ENCODE results near the gene AGER.

AGER gene

DNA sequence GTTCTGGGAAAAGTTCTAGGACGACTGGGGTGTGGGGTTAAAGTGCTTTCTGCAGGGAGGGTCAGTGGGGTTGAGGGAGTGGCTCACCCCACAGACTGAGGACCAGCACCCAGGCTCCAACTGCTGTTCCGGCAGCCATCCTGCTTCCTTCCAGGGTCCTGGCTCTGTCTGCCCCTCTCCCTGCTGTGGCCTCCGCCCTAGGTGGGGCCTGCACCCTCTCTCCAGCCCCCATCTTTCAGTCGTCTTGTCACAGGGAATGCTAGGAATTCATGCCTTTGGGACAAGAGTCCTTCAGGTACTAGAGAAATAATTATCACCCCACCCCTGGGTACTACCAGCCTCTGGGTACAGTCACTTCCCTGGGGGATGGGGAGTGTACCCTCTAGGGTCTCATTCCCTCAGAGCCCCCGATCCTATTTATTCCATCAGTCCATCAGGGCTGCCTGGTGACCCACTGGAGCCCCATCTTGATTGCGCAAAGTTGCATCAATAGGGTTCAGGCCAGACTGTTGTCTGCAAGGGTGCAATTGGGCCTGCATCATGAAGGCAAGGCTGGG, at the start of gene AGER:
AGER (minus strand) TSS at position 170 of the 557 bp plus-strand sequence; CDS start at position 139, 31 bp downstream.
- Histone ChIP-seq H3K9ac (ENCODE audit: low read depth, low read length) (no peak within 1 kb of the TSS), H3K4me1 (ENCODE audit: insufficient read depth, low read length) (peaks cover 4% of the 10 kb centered on the region; the same call in 1 of the 2 replicates), H3K27ac (ENCODE audit: low read length) (no peak within 1 kb of the TSS), H3K27me3 (ENCODE audit: insufficient read depth, low read length) (no peaks in the 10 kb centered on the region), H3K36me3 (ENCODE audit: insufficient read depth, low read depth, low read length) (peaks cover 59% of the 10 kb centered on the region), H3K9me3 (ENCODE audit: insufficient read depth, low read depth, low read length) (no peaks in the 10 kb centered on the region), H3K4me3 (ENCODE audit: low read length) (no peak within 1 kb of the TSS)

DNA sequence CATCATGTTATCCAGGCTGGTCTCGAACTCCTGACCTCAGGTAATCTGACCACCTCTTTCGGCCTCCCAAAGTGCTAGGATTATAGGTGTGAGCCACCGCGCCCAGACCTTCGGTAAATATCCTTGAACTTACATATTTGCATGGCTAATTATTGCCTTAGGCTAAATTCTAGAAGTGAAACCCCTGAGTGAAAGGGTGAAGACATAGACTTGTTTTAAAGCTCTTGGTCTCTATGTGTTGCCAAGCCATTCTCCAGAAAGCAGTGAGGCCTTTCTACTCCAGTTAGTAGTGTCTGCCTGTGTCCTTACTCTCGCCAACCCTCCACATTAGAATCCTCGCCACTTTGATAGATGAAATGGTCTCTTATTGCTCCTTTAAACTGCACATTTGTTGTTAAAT, 42.4 kb upstream of the AGER start:
- Histone ChIP-seq H3K36me3 (ENCODE audit: insufficient read depth, low read depth, low read length) (no peaks in the 10 kb centered on the region), H3K9ac (ENCODE audit: low read depth, low read length) (no peak overlapping the region), H3K27ac (ENCODE audit: low read length) (no peak overlapping the region), H3K9me3 (ENCODE audit: insufficient read depth, low read depth, low read length) (no peaks in the 10 kb centered on the region), H3K4me3 (ENCODE audit: low read length) (no peak overlapping the region), H3K27me3 (ENCODE audit: insufficient read depth, low read length) (peaks cover 26% of the 10 kb centered on the region; the same call in 1 of the 2 replicates), H3K4me1 (ENCODE audit: insufficient read depth, low read length) (no peaks in the 10 kb centered on the region)

- no peak overlapping the region for H3K4me3 ChIP-seq (ENCODE audit: low read length)
- no peaks in the 10 kb centered on the region for H3K36me3 ChIP-seq (ENCODE audit: insufficient read depth, low read depth, low read length)
These were observed 40.6 kb upstream of the AGER start for GRCh38 chr6:32224696-32225095.

DNA sequence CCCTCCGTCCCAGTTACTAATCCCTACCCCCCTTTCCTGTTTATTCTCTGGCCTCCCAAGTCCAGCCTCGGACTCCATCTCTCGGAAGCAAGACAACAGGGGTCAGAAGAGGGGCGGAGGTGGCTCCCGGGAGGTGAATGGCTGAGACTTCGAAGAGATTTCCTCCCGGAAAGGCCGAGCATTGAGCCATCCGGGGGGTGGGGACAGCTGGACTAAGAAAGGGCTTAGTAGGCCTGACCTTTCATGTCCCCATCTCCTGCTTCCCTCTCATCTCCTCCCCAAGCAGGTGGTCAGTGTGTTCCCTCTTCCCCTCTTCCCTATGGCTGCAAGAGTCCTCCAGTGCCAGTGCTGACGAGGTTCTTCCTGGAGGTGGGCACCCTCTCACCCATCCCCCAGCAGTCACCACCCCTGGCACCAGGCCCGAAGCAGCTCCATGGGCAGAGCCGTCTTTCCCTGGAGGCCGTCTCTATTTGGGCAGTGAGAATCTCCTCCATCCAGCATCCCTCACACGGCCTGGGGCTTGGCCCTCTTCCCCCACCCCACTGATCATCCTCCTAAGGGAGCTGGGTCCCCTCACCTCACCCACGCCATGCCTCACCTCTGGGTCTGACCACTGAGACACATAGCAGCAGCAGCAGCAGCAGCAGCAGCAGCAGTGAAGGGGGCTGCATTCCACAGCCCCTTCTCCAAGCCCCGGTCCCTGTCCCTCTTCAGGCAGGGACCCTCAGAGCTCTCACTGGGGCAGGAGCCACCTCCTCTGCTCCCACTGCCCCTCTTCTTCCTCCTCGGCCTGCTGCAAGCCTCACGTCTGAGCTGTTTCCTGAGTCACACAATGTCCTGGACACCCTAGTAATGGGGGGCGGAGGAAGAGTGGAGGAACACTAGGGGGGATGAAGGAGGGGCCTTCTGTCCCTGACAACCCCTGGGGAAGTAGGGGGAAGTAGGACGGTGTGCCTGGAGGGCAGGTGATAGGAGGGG, 39.5 kb upstream of the AGER start, which contains the start of gene NOTCH4:
NOTCH4 (minus strand) TSS at position 810 of the 978 bp plus-strand sequence; CDS start at position 671, 139 bp downstream.
- H3K27me3 ChIP-seq (ENCODE audit: insufficient read depth, low read length), result peaks cover 17% of the 10 kb centered on the region; the same call in 1 of the 2 replicates
- no peak within 1 kb of the TSS for H3K9ac ChIP-seq (ENCODE audit: low read depth, low read length)
- H3K4me1 ChIP-seq (ENCODE audit: insufficient read depth, low read length), result no peaks in the 10 kb centered on the region
- H3K9me3 ChIP-seq (ENCODE audit: insufficient read depth, low read depth, low read length), result no peaks in the 10 kb centered on the region
- H3K36me3 ChIP-seq (ENCODE audit: insufficient read depth, low read depth, low read length), result no peaks in the 10 kb centered on the region
- no peak within 1 kb of the TSS for H3K4me3 ChIP-seq (ENCODE audit: low read length)
- H3K27ac ChIP-seq (ENCODE audit: low read length), result no peak within 1 kb of the TSS

More at GRCh38 chr6:32224696-32225095, 40.6 kb upstream of the AGER start:
- Histone ChIP-seq H3K9ac (ENCODE audit: low read depth, low read length) (no peak overlapping the region), H3K9me3 (ENCODE audit: insufficient read depth, low read depth, low read length) (no peaks in the 10 kb centered on the region), H3K27me3 (ENCODE audit: insufficient read depth, low read length) (peaks cover 17% of the 10 kb centered on the region; the same call in 1 of the 2 replicates), H3K27ac (ENCODE audit: low read length) (no peak overlapping the region), H3K4me1 (ENCODE audit: insufficient read depth, low read length) (no peaks in the 10 kb centered on the region)

GRCh38 chr6:32222333-32223230, 38.5 kb upstream of the AGER start:
- Histone ChIP-seq H3K9ac (ENCODE audit: low read depth, low read length) (no peak overlapping the region), H3K4me3 (ENCODE audit: low read length) (no peak overlapping the region), H3K27me3 (ENCODE audit: insufficient read depth, low read length) (peaks cover 9% of the 10 kb centered on the region; the same call in 1 of the 2 replicates), H3K27ac (ENCODE audit: low read length) (no peak overlapping the region), H3K36me3 (ENCODE audit: insufficient read depth, low read depth, low read length) (no peaks in the 10 kb centered on the region), H3K9me3 (ENCODE audit: insufficient read depth, low read depth, low read length) (no peaks in the 10 kb centered on the region), H3K4me1 (ENCODE audit: insufficient read depth, low read length) (no peaks in the 10 kb centered on the region)

DNA sequence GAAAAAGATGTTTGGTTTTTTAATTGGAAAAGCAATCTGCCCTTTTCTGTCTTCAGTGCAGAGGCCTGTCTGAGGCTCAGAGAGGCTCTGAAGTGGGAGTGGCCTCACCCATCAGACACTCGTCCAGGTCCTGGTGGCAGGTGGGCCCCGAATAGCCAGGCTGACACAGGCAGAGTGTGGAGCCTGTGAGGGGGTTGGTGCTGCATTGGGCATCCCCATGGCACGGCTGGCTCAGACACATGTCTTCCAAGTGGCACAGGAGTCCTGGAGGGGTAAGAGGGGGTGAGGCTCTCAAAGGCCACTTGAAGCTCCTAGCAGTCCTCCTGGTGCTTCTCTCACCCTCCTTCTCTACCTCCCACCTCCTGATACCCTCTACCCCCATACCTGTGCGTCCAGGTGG, 36.0 kb upstream of the AGER start:
- no peaks in the 10 kb centered on the region; the same call in 1 of the 2 replicates for H3K27me3 ChIP-seq (ENCODE audit: insufficient read depth, low read length)
- no peak overlapping the region for H3K27ac ChIP-seq (ENCODE audit: low read length)
- H3K9me3 ChIP-seq (ENCODE audit: insufficient read depth, low read depth, low read length), result no peaks in the 10 kb centered on the region
- H3K4me1 ChIP-seq (ENCODE audit: insufficient read depth, low read length), result no peaks in the 10 kb centered on the region
- no peak overlapping the region for H3K4me3 ChIP-seq (ENCODE audit: low read length)
- H3K9ac ChIP-seq (ENCODE audit: low read depth, low read length), result no peak overlapping the region
- H3K36me3 ChIP-seq (ENCODE audit: insufficient read depth, low read depth, low read length), result no peaks in the 10 kb centered on the region

- Histone ChIP-seq H3K36me3 (ENCODE audit: insufficient read depth, low read depth, low read length) (no peaks in the 10 kb centered on the region), H3K4me1 (ENCODE audit: insufficient read depth, low read length) (no peaks in the 10 kb centered on the region), H3K9ac (ENCODE audit: low read depth, low read length) (no peak overlapping the region), H3K4me3 (ENCODE audit: low read length) (no peak overlapping the region), H3K27ac (ENCODE audit: low read length) (no peak overlapping the region), H3K27me3 (ENCODE audit: insufficient read depth, low read length) (no peaks in the 10 kb centered on the region; the same call in 1 of the 2 replicates), H3K9me3 (ENCODE audit: insufficient read depth, low read depth, low read length) (no peaks in the 10 kb centered on the region)
These were observed 34.1 kb upstream of the AGER start for GRCh38 chr6:32218167-32218566.

GRCh38 chr6:32216998-32217397, 32.9 kb upstream of the AGER start:
- H3K9ac ChIP-seq (ENCODE audit: low read depth, low read length), result no peak overlapping the region
- no peak overlapping the region for H3K4me3 ChIP-seq (ENCODE audit: low read length)
- no peaks in the 10 kb centered on the region; the same call in 1 of the 2 replicates for H3K27me3 ChIP-seq (ENCODE audit: insufficient read depth, low read length)
- H3K9me3 ChIP-seq (ENCODE audit: insufficient read depth, low read depth, low read length), result no peaks in the 10 kb centered on the region
- H3K27ac ChIP-seq (ENCODE audit: low read length), result no peak overlapping the region
- no peaks in the 10 kb centered on the region for H3K36me3 ChIP-seq (ENCODE audit: insufficient read depth, low read depth, low read length)
- H3K4me1 ChIP-seq (ENCODE audit: insufficient read depth, low read length), result no peaks in the 10 kb centered on the region

GRCh38 chr6:32216285-32216684, 32.2 kb upstream of the AGER start:
- H3K27ac ChIP-seq (ENCODE audit: low read length), result no peak overlapping the region
- no peaks in the 10 kb centered on the region for H3K36me3 ChIP-seq (ENCODE audit: insufficient read depth, low read depth, low read length)
- no peaks in the 10 kb centered on the region for H3K9me3 ChIP-seq (ENCODE audit: insufficient read depth, low read depth, low read length)
- H3K27me3 ChIP-seq (ENCODE audit: insufficient read depth, low read length), result no peaks in the 10 kb centered on the region; the same call in 1 of the 2 replicates
- H3K4me1 ChIP-seq (ENCODE audit: insufficient read depth, low read length), result no peaks in the 10 kb centered on the region
- no peak overlapping the region for H3K4me3 ChIP-seq (ENCODE audit: low read length)
- no peak overlapping the region for H3K9ac ChIP-seq (ENCODE audit: low read depth, low read length)

GRCh38 chr6:32215617-32216016, 31.6 kb upstream of the AGER start:
- Histone ChIP-seq H3K27me3 (ENCODE audit: insufficient read depth, low read length) (no peaks in the 10 kb centered on the region; the same call in 1 of the 2 replicates), H3K36me3 (ENCODE audit: insufficient read depth, low read depth, low read length) (no peaks in the 10 kb centered on the region), H3K4me1 (ENCODE audit: insufficient read depth, low read length) (no peaks in the 10 kb centered on the region), H3K4me3 (ENCODE audit: low read length) (no peak overlapping the region), H3K27ac (ENCODE audit: low read length) (no peak overlapping the region), H3K9ac (ENCODE audit: low read depth, low read length) (no peak overlapping the region), H3K9me3 (ENCODE audit: insufficient read depth, low read depth, low read length) (no peaks in the 10 kb centered on the region)

DNA sequence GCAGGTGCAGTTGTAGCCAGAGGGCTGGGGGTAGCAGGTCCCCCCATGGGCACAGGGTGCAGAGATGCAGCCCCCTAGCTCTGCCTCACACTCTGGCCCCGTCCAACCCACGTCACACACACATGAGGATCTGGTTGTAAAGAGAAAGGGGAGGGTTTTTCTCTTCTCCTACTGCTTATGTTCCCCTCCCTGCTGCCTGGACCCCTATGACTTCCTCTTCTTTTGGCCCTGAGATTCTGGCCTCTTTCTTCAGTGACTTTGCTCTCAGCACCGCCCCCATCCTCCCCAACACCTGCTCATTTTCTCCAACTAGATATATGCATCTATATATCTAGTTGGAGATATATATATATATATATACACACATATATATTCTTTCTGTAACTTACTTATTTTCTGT, 30.1 kb upstream of the AGER start:
- H3K4me3 ChIP-seq (ENCODE audit: low read length), result no peak overlapping the region
- no peaks in the 10 kb centered on the region for H3K27me3 ChIP-seq (ENCODE audit: insufficient read depth, low read length)
- no peaks in the 10 kb centered on the region for H3K4me1 ChIP-seq (ENCODE audit: insufficient read depth, low read length)
- H3K27ac ChIP-seq (ENCODE audit: low read length), result no peak overlapping the region
- H3K9me3 ChIP-seq (ENCODE audit: insufficient read depth, low read depth, low read length), result no peaks in the 10 kb centered on the region
- H3K9ac ChIP-seq (ENCODE audit: low read depth, low read length), result no peak overlapping the region
- no peaks in the 10 kb centered on the region for H3K36me3 ChIP-seq (ENCODE audit: insufficient read depth, low read depth, low read length)

Data from iPS-20b (cell line).